ENCODE results near the gene RGS18. TPM values are rescaled to one million over a fixed set of nuclear protein-coding genes. Genes with fewer than 3 reads are reported as not detected.

RGS18 gene
- total and polyA plus RNA-seq, 2 of the 8 experiments (the other 6 are each of a cell fraction or from before 2014, with no cell fraction given), result not detected

- Histone ChIP-seq H2BK120ac (replicated peaks; ENCODE audit: low read depth, low read length) (no peak overlapping the region), H3K27ac (ENCODE audit: low read depth, low read length) (no peak overlapping the region), H3K14ac (ENCODE audit: insufficient read length) (no peak overlapping the region), H3K27me3 (replicated peaks in 1 of 4; ENCODE audit: control insufficient read depth in 3 of 4, extremely low read depth in 1 of 4, insufficient read depth in 3 of 4, low read length in 3 of 4) (no peaks in the 10 kb centered on the region), H3K4me3 (ENCODE audit: extremely low read depth in 1 of 4, insufficient read depth in 2 of 4, low read depth in 3 of 4, low read length in 4 of 4) (no peak overlapping the region), H2BK20ac (ENCODE audit: low read length) (no peak overlapping the region), H4K20me1 (replicated peaks in 1 of 2; ENCODE audit: control insufficient read depth in 1 of 2, insufficient read depth in 2 of 2, low read length in 2 of 2) (no peaks in the 10 kb centered on the region), H3K9ac (replicated peaks in 1 of 4; ENCODE audit: extremely low read depth in 1 of 4, low read depth in 3 of 4, low read length in 3 of 4) (no peak overlapping the region), H4K5ac (ENCODE audit: insufficient read length, low read depth, low read length) (no peak overlapping the region), H3K79me2 (ENCODE audit: control insufficient read depth in 1 of 2, insufficient read depth in 2 of 2, low read length in 2 of 2) (no peaks in the 10 kb centered on the region), H2BK15ac (ENCODE audit: low read length) (no peak overlapping the region), H3K4ac (replicated peaks; ENCODE audit: insufficient read length, low read depth, low read length) (no peak overlapping the region), H3K4me2 (ENCODE audit: insufficient read depth in 1 of 2, low read depth in 2 of 2, low read length in 2 of 2) (no peak overlapping the region), H3K9me3 (ENCODE audit: insufficient read depth in 2 of 2, low read depth in 1 of 2, low read length in 1 of 2) (no peaks in the 10 kb centered on the region), H4K91ac (replicated peaks; ENCODE audit: insufficient read length, low read length) (no peak overlapping the region), H2BK5ac (ENCODE audit: low read depth, low read length) (no peak overlapping the region), H2BK12ac (ENCODE audit: low read depth, low read length) (no peak overlapping the region), H3K79me1 (ENCODE audit: low read depth, low read length) (no peaks in the 10 kb centered on the region), H3K56ac (replicated peaks; ENCODE audit: insufficient read length, low read depth, low read length) (no peak overlapping the region), H4K8ac (ENCODE audit: extremely low read depth, insufficient read depth, low read length) (no peak overlapping the region), H3K18ac (ENCODE audit: extremely low read depth, low read length) (no peak overlapping the region), H3K23me2 (ENCODE audit: low read depth, low read length) (no peaks in the 10 kb centered on the region), H2AFZ (ENCODE audit: low read length) (no peak overlapping the region), H2AK5ac (ENCODE audit: low read depth, low read length) (no peak overlapping the region), H3K4me1 (replicated peaks in 1 of 4; ENCODE audit: control insufficient read depth in 3 of 4, insufficient read depth in 4 of 4, low read length in 3 of 4) (no peaks in the 10 kb centered on the region), H3K23ac (ENCODE audit: insufficient read length) (no peak overlapping the region), H3K36me3 (ENCODE audit: control insufficient read depth in 2 of 4, insufficient read depth in 4 of 4, low read length in 3 of 4) (no peaks in the 10 kb centered on the region)
- DNase-seq (ENCODE audit: low read depth in 1 of 2, low spot score in 2 of 2) (no peak), FAIRE-seq (no peak)
- ChIA-PET CTCF (ENCODE audit: partially characterized antibody) (no interaction called here), POLR2A (ENCODE audit: partially characterized antibody) (no interaction called here)
- WGBS, 2 experiments (ENCODE audit: extremely low coverage in 1 of 2, insufficient coverage in 1 of 2, insufficient read length in 1 of 2, insufficient replicate concordance in 2 of 2, low coverage in 1 of 2, low lambda C conversion rate in 2 of 2, missing lambda C conversion rate in 1 of 2), result 100% methylated on average over 1 of the region's 1 CpG; no CpG with 5 or more reads in 1 of the 2 experiments
- TF ChIP-seq GTF2F1 (IDR thresholded peaks at IDR 0.05; ENCODE audit: borderline replicate concordance, low read depth, low read length) (no peak), GABPA (IDR thresholded peaks at IDR 0.05; ENCODE audit: borderline replicate concordance, insufficient read depth, low read length) (no peak), TEAD4 (IDR thresholded peaks at IDR 0.05; ENCODE audit: low read depth, low read length) (no peak), ASH2L (IDR thresholded peaks at IDR 0.05; ENCODE audit: low read length) (no peak), SP1 (IDR thresholded peaks at IDR 0.05; ENCODE audit: low read depth, low read length) (no peak), MAFK (IDR thresholded peaks at IDR 0.05; ENCODE audit: low read depth, low read length) (no peak), EGR1 (IDR thresholded peaks at IDR 0.05; ENCODE audit: borderline replicate concordance, low read depth, low read length) (no peak), SAP30 (IDR thresholded peaks at IDR 0.05; ENCODE audit: insufficient read depth, insufficient replicate concordance, low read length) (no peak), RBBP5 (IDR thresholded peaks at IDR 0.05; ENCODE audit: borderline replicate concordance, low read depth, low read length) (no peak), RXRA (IDR thresholded peaks at IDR 0.05; ENCODE audit: insufficient read depth, low read depth, low read length) (no peak), POU5F1 (IDR thresholded peaks at IDR 0.05; ENCODE audit: low read depth, low read length) (no peak), HDAC2 (IDR thresholded peaks at IDR 0.05; ENCODE audit: borderline replicate concordance in 1 of 2, low read depth in 2 of 2, low read length in 2 of 2) (no peak), TCF12 (IDR thresholded peaks at IDR 0.05; ENCODE audit: low read depth, low read length) (no peak)
Observed at GRCh38 chr1:192133350-192133926, 24.8 kb upstream of the RGS18 start.
